ENCODE measurements around the gene SLC47A2. TPM values are rescaled to one million over a fixed set of nuclear protein-coding genes. Genes with fewer than 3 reads are reported as not detected.

SLC47A2 gene
- total and polyA plus RNA-seq, 3 experiments from 2014 or later = not detected

DNA sequence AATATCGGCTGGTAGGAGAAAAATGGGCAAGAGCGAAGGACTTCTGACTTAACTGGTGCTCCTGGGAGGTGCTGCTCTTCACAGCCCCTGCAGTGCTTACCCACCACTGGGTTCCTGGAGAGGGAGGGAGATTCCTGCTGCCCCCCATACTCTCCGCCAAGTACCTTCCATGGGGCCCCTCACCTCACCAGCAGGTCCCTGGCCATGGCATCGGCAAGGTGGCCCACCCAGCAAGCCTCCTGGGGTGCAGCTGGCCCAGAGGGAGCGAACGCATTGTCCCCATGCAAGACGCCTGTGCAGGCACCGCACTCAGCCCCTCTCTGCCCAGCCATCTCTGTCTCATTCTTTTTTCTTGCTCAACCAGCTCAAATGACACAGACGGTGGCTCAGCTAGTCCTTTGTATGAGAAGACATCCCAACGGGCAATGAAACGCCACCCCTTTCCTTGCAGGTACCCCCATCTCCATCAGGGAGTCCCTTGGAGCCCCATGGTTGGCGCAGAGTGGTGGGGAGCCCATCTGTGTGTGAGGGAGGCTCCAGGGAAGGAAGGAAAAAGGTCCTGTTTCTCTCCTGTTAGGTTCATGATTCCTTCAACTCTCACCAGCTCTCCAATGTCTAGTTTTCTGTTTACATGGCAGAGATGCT is 41.3 kb upstream of the SLC47A2 start:
- Mint-ChIP-seq H3K9me3 (no peaks in the 10 kb centered on the region), H3K4me3 (no peak overlapping the region), H3K27ac (no peak overlapping the region), H3K27me3 (peaks cover 31 to 48% of the 10 kb centered on the region in 2 donors), H3K4me1 (no peaks in the 10 kb centered on the region), H3K36me3 (no peaks in the 10 kb centered on the region)
- H3K9me3 ChIP-seq (ENCODE audit: low read length) = no peaks in the 10 kb centered on the region
- no peak for DNase-seq
- ChIA-PET POLR2A (no interaction called here), CTCF (interaction anchor here (0.8 to 1.2 kb wide), 3 partner anchors 9 to 395 kb away, joined by 3 to 4 read pairs (median 3); partner anchors contain the start of gene B9D1)
- H3K4me1 ChIP-seq (ENCODE audit: insufficient read depth, low read length) = no peaks in the 10 kb centered on the region
- H3K27me3 ChIP-seq (ENCODE audit: insufficient read depth, low read length, poor library complexity, severe bottlenecking) = no peaks in the 10 kb centered on the region
- no peaks in the 10 kb centered on the region for H3K36me3 ChIP-seq (ENCODE audit: insufficient read depth, low read length)
- H3K27ac ChIP-seq (ENCODE audit: low read depth, low read length) = no peak overlapping the region
- H3K4me3 ChIP-seq (ENCODE audit: low read length) = no peak overlapping the region

DNA sequence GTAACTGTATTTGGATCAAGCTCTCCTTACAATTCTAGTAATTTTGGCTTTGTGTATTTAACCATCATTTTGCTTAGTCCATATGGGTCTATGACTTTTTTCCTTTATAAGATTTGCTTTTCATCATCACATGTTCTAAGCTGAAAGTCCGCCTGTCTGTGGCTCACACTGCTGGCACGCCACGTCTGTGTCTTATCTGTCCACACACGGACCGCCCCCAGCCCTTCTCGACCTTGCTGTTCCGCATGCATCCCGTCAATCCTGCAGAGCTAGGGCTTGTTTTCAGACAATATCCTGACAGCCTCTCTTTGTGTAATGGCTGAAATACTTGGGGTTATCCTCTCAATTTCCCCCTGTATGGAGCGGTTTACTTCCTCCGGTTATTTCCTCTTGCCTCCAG is 40.2 kb upstream of the SLC47A2 start:
- H3K9me3 ChIP-seq (ENCODE audit: low read length) = no peaks in the 10 kb centered on the region
- H3K27me3 Mint-ChIP-seq = peaks cover 29 to 52% of the 10 kb centered on the region in 2 donors
- H3K27me3 ChIP-seq (ENCODE audit: insufficient read depth, low read length, poor library complexity, severe bottlenecking) = no peaks in the 10 kb centered on the region
- no peak overlapping the region for H3K4me3 Mint-ChIP-seq
- no peak overlapping the region for H3K27ac ChIP-seq (ENCODE audit: low read depth, low read length)
- H3K36me3 ChIP-seq (ENCODE audit: insufficient read depth, low read length) = no peaks in the 10 kb centered on the region
- CTCF ChIA-PET = interaction anchor here (1.8 to 2.0 kb wide), 2 partner anchors 10 to 12 kb away, joined by 6 to 8 read pairs; no protein-coding TSS in a partner anchor
- H3K36me3 Mint-ChIP-seq = no peaks in the 10 kb centered on the region
- H3K4me1 Mint-ChIP-seq = no peaks in the 10 kb centered on the region
- POLR2A ChIA-PET = no interaction called here
- no peak overlapping the region for H3K4me3 ChIP-seq (ENCODE audit: low read length)
- H3K9me3 Mint-ChIP-seq = no peaks in the 10 kb centered on the region
- DNase-seq = no peak
- no peaks in the 10 kb centered on the region for H3K4me1 ChIP-seq (ENCODE audit: insufficient read depth, low read length)
- no peak overlapping the region for H3K27ac Mint-ChIP-seq

DNA sequence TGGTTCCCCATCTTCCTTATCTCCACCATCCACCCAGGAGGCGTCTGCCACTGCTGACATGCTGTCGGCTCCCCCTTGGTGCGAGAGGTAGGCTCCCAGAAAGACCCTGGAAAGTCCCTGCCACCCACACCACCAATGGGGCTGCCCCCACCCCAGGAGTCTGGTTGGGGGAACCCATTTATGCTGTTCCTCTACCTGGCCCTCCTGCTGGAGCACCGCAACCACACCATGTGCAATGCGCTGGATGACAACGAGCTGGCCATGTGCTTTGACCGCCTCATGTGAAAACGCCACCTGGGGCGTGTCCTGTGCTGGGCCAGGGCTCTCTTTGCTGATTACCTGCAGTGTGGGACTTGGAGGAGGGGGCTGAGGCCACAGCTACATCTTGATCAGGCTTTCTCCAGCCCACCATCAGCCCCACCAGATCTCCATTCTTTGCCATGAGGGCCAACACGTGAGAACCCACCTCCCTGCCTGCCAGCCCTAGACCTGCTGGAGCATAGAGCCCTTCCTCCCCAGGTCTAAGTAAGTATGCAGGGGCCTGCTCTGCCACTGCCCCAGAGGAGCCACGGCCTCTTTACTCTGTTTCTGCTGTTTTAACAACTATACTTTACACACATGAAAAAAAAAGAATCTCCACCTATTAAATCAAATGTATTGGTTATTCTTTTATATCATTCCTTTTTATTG is 39.6 kb upstream of the SLC47A2 start:
- H3K4me1 Mint-ChIP-seq = no peaks in the 10 kb centered on the region
- H3K27ac Mint-ChIP-seq = no peak overlapping the region

DNA sequence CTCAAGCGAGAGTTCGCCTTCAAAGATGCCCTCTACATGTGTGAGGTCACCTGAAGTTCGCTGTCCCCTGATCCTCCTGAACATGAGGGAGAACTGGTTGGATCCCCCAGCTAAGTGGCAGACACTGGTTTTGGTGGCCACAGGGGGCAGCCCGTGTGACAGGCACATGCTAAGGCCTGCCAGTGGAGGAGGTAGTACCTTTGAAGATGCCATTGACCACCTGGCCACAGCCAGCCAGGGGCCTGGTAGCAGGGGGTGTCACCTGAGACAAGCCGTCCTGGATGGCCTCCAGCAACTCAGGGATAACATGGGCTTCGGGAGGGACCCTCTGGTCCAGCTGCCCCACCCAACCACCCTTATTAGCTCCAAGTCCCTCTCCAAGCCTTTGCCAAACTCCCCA is 39.0 kb upstream of the SLC47A2 start:
- ChIA-PET CTCF (interaction anchor here (1.8 to 2.0 kb wide), 2 partner anchors 10 to 11 kb away, joined by 6 to 8 read pairs; no protein-coding TSS in a partner anchor), POLR2A (no interaction called here)
- no peaks in the 10 kb centered on the region for H3K4me1 Mint-ChIP-seq
- Histone ChIP-seq H3K9me3 (ENCODE audit: low read length) (no peaks in the 10 kb centered on the region), H3K36me3 (ENCODE audit: insufficient read depth, low read length) (no peaks in the 10 kb centered on the region), H3K27ac (ENCODE audit: low read depth, low read length) (no peak overlapping the region), H3K4me1 (ENCODE audit: insufficient read depth, low read length) (no peaks in the 10 kb centered on the region), H3K27me3 (ENCODE audit: insufficient read depth, low read length, poor library complexity, severe bottlenecking) (no peaks in the 10 kb centered on the region), H3K4me3 (ENCODE audit: low read length) (no peak overlapping the region)
- no peak overlapping the region for H3K4me3 Mint-ChIP-seq
- no peaks in the 10 kb centered on the region for H3K9me3 Mint-ChIP-seq
- peaks cover 27 to 60% of the 10 kb centered on the region in 2 donors for H3K27me3 Mint-ChIP-seq
- DNase-seq = peak in 1 of 5 donors; percentile 31
- no peaks in the 10 kb centered on the region for H3K36me3 Mint-ChIP-seq
- H3K27ac Mint-ChIP-seq = no peak overlapping the region

More for the DNA sequence above, 39.6 kb upstream of the SLC47A2 start:
- Histone ChIP-seq H3K9me3 (ENCODE audit: low read length) (no peaks in the 10 kb centered on the region), H3K36me3 (ENCODE audit: insufficient read depth, low read length) (no peaks in the 10 kb centered on the region), H3K27me3 (ENCODE audit: insufficient read depth, low read length, poor library complexity, severe bottlenecking) (no peaks in the 10 kb centered on the region), H3K27ac (ENCODE audit: low read depth, low read length) (no peak overlapping the region), H3K4me3 (ENCODE audit: low read length) (no peak overlapping the region), H3K4me1 (ENCODE audit: insufficient read depth, low read length) (no peaks in the 10 kb centered on the region)
- ChIA-PET CTCF (interaction anchor here (1.8 to 2.0 kb wide), 2 partner anchors 11 kb away, joined by 6 to 8 read pairs; no protein-coding TSS in a partner anchor), POLR2A (no interaction called here)
- H3K4me3 Mint-ChIP-seq = no peak overlapping the region
- H3K36me3 Mint-ChIP-seq = no peaks in the 10 kb centered on the region
- no peaks in the 10 kb centered on the region for H3K9me3 Mint-ChIP-seq
- H3K27me3 Mint-ChIP-seq = peaks cover 29 to 57% of the 10 kb centered on the region in 2 donors
- DNase-seq = peak in 1 of 5 donors; percentile 28

DNA sequence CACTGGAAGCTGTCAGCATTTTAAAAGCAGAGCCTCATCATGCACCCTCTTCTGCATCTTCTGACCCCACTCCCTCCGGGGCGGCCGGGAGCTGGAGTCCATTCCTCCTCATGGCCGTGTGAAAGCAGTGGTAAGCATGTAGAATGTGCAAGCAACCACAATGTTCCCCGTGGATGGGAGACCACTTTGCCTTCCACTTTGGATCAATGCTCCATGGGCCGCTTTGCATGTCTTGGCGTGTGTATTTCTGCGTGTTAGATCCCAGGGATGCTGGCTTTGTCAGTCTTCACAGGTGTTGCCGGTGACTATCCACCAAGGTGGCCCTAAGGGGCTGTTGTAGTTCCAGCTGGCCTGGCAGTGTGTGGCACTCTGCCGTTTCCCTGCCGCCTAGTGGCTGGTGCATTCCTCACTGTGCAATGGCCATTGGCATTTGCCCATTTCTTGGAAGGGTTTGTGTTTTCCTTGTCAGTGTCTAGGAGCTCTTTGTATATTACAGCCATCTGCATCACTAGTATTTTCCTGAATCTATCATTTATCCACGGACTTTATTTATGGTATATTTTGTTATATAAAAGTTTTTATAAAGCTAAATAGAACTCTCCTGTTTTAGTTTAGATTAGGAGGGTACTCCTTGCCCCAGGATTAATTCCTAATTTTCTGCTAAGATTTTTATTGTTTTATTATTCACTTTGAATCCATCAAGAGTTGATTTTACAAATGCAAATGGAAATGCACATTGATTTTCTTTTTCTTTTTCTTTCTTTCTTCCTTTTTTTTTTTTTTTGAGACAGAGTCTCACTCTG is 37.5 kb upstream of the SLC47A2 start:
- ChIA-PET CTCF (interaction anchor here (1.4 to 2.3 kb wide), 2 partner anchors 9 to 220 kb away, joined by 3 to 8 read pairs; partner anchors contain the start of gene SLC47A1), POLR2A (no interaction called here)
- Histone ChIP-seq H3K27me3 (ENCODE audit: insufficient read depth, low read length, poor library complexity, severe bottlenecking) (no peaks in the 10 kb centered on the region), H3K9me3 (ENCODE audit: low read length) (no peaks in the 10 kb centered on the region), H3K4me1 (ENCODE audit: insufficient read depth, low read length) (no peaks in the 10 kb centered on the region), H3K36me3 (ENCODE audit: insufficient read depth, low read length) (no peaks in the 10 kb centered on the region), H3K4me3 (ENCODE audit: low read length) (no peak overlapping the region), H3K27ac (ENCODE audit: low read depth, low read length) (no peak overlapping the region)
- Mint-ChIP-seq H3K27me3 (peaks cover 22 to 63% of the 10 kb centered on the region in 2 donors), H3K4me1 (no peaks in the 10 kb centered on the region), H3K27ac (no peak overlapping the region), H3K4me3 (no peak overlapping the region), H3K36me3 (peaks cover 0 to 3% (median 0%) of the 10 kb centered on the region in 3 donors), H3K9me3 (no peaks in the 10 kb centered on the region)
- DNase-seq = peak in 1 of 5 donors; percentile 18

DNA sequence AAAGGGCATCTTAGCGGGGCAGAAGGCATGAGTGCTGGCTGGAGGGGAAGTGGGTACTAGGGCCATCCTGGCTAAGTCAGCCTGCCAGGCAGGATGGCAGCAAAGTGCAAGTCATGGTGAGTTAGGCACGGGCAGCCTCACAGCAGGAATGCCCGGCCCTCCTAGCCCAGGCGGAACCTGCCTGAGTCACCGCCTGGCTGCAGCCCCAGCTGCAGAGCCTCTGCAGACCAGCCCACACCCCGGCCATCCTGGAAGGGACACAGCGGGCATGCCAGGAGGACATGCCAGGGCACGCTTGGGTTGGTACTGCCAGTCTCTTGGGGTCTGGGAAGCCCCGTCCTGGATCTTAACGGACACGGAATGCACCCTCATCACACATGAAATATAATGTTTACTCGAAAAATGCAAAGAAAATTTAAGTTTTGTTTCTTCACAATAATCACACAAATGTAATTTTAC is 36.7 kb upstream of the SLC47A2 start:
- peaks cover 20 to 58% of the 10 kb centered on the region in 2 donors for H3K27me3 Mint-ChIP-seq
- DNase-seq = no peak
- H3K27me3 ChIP-seq (ENCODE audit: insufficient read depth, low read length, poor library complexity, severe bottlenecking) = no peaks in the 10 kb centered on the region
- peaks cover 0 to 3% (median 0%) of the 10 kb centered on the region in 3 donors for H3K36me3 Mint-ChIP-seq
- H3K4me1 Mint-ChIP-seq = no peaks in the 10 kb centered on the region
- H3K27ac ChIP-seq (ENCODE audit: low read depth, low read length) = no peak overlapping the region
- H3K4me3 Mint-ChIP-seq = no peak overlapping the region
- no peaks in the 10 kb centered on the region for H3K36me3 ChIP-seq (ENCODE audit: insufficient read depth, low read length)
- CTCF ChIA-PET = interaction anchor here (1.4 to 2.3 kb wide), 2 partner anchors 10 to 219 kb away, joined by 3 to 8 read pairs; partner anchors contain the start of gene SLC47A1
- no peaks in the 10 kb centered on the region for H3K9me3 Mint-ChIP-seq
- no peak overlapping the region for H3K4me3 ChIP-seq (ENCODE audit: low read length)
- no peaks in the 10 kb centered on the region for H3K4me1 ChIP-seq (ENCODE audit: insufficient read depth, low read length)
- H3K9me3 ChIP-seq (ENCODE audit: low read length) = no peaks in the 10 kb centered on the region
- POLR2A ChIA-PET = no interaction called here
- H3K27ac Mint-ChIP-seq = no peak overlapping the region

DNA sequence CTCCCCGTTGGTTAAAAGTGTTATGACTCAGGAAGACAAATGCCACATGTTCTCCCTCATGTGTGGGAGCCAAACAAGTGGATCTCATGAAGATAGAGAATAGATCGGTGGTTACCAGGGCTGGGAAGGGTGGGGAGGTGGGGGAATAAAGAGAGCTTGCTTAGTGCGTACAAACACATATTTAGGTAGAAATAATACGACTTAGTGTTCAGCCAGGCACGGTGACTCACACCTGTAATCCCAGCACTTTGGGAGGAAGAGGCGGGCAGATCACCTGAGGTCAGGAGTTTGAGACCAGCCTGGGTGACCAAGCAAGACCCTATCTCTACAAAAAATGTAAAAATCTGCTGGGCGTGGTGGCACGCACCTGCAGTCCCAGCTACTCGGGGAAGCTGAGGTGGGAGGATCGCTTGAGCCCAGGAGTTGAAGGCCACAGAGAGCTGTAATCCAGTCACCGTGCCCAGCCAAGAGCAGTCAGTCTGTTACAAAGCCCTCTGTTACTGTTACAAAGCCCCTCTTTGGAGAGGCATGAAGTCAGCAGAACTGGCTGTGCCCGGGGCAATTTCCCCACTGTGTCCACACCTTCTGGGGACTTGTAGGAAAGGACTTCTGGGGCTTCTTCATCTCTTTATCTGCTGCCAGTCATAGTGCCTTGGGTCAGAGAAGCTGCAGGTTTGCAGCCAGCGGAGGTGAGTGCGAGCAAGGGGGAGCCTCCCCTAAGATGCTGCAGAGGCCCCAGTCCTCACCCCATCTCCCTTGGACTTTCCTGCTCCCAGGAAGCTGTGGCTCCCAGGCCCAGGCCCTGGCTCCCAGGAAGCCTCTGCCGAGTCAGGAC is 36.0 kb upstream of the SLC47A2 start:
- DNase-seq = peak in 1 of 5 donors; percentile 8
- Mint-ChIP-seq H3K27ac (peak overlapping the region in 1 of 8 donors; percentile 63), H3K36me3 (peaks cover 0 to 3% (median 0%) of the 10 kb centered on the region in 3 donors), H3K4me1 (no peaks in the 10 kb centered on the region), H3K4me3 (no peak overlapping the region), H3K27me3 (peaks cover 22 to 64% of the 10 kb centered on the region in 2 donors), H3K9me3 (no peaks in the 10 kb centered on the region)
- H3K27me3 ChIP-seq (ENCODE audit: insufficient read depth, low read length, poor library complexity, severe bottlenecking) = no peaks in the 10 kb centered on the region
- CTCF ChIA-PET = interaction anchor here (1.4 to 2.3 kb wide), 2 partner anchors 10 to 219 kb away, joined by 3 to 8 read pairs; partner anchors contain the start of gene SLC47A1
- no peaks in the 10 kb centered on the region for H3K4me1 ChIP-seq (ENCODE audit: insufficient read depth, low read length)
- H3K9me3 ChIP-seq (ENCODE audit: low read length) = no peaks in the 10 kb centered on the region
- H3K4me3 ChIP-seq (ENCODE audit: low read length) = no peak overlapping the region
- no peak overlapping the region for H3K27ac ChIP-seq (ENCODE audit: low read depth, low read length)
- H3K36me3 ChIP-seq (ENCODE audit: insufficient read depth, low read length) = no peaks in the 10 kb centered on the region
- POLR2A ChIA-PET = no interaction called here

Measured in CD8-positive, alpha-beta memory T cell (primary cell).